ENCODE data around the gene CLDN12. TPM values are rescaled to one million over a fixed set of nuclear protein-coding genes. Genes with fewer than 3 reads are reported as not detected.
A peak's percentile ranks its signal among the peaks of the same experiment; 100 is the strongest.

The CLDN12 gene
- total RNA-seq, 1 donor: 39.8 TPM

- Histone ChIP-seq H3K9me3 (ENCODE audit: low read depth, low read length) (no peaks in the 10 kb centered on the region), H3K4me3 (ENCODE audit: insufficient read depth, low read length) (no peak overlapping the region), H3K4me1 (ENCODE audit: insufficient read depth, low read length) (peaks cover 27% of the 10 kb centered on the region), H3K79me2 (ENCODE audit: insufficient read depth, low read length) (no peaks in the 10 kb centered on the region), H3K27me3 (ENCODE audit: insufficient read depth, low read length) (no peaks in the 10 kb centered on the region), H4K20me1 (ENCODE audit: insufficient read depth, low read length) (no peaks in the 10 kb centered on the region), H2AFZ (ENCODE audit: low read length) (no peak overlapping the region), H3K36me3 (ENCODE audit: insufficient read depth, low read length) (peaks cover 13% of the 10 kb centered on the region), H3K4me2 (ENCODE audit: insufficient read depth, low read length) (no peak overlapping the region), H3K27ac (ENCODE audit: low read depth, low read length) (no peak overlapping the region)
- TF ChIP-seq CTCF (IDR thresholded peaks at IDR 0.05; ENCODE audit: extremely low read depth, low read depth, low read length): no peak
- DNase-seq (ENCODE audit: insufficient read length, low spot score, missing footprints): no peak
Observed at GRCh38 chr7:90387470-90388240, 15.6 kb upstream of the CLDN12 start.

GRCh38 chr7:90390926-90391325 lies 12.3 kb upstream of the CLDN12 start:
- Histone ChIP-seq H3K27ac (ENCODE audit: low read depth, low read length) (no peak overlapping the region), H2AFZ (ENCODE audit: low read length) (no peak overlapping the region), H3K4me3 (ENCODE audit: insufficient read depth, low read length) (no peak overlapping the region), H3K4me1 (ENCODE audit: insufficient read depth, low read length) (peaks cover 2% of the 10 kb centered on the region), H3K9me3 (ENCODE audit: low read depth, low read length) (no peaks in the 10 kb centered on the region), H3K79me2 (ENCODE audit: insufficient read depth, low read length) (no peaks in the 10 kb centered on the region), H3K27me3 (ENCODE audit: insufficient read depth, low read length) (no peaks in the 10 kb centered on the region), H3K4me2 (ENCODE audit: insufficient read depth, low read length) (no peak overlapping the region), H3K36me3 (ENCODE audit: insufficient read depth, low read length) (peaks cover 5% of the 10 kb centered on the region), H4K20me1 (ENCODE audit: insufficient read depth, low read length) (no peaks in the 10 kb centered on the region)
- TF ChIP-seq CTCF (IDR thresholded peaks at IDR 0.05; ENCODE audit: extremely low read depth, low read depth, low read length): no peak
- no peak for DNase-seq (ENCODE audit: insufficient read length, low spot score, missing footprints)

GRCh38 chr7:90391488-90391887 lies 11.8 kb upstream of the CLDN12 start:
- no peak overlapping the region for H2AFZ ChIP-seq (ENCODE audit: low read length)
- no peaks in the 10 kb centered on the region for H3K36me3 ChIP-seq (ENCODE audit: insufficient read depth, low read length)
- no peaks in the 10 kb centered on the region for H3K27me3 ChIP-seq (ENCODE audit: insufficient read depth, low read length)
- H3K9me3 ChIP-seq (ENCODE audit: low read depth, low read length): no peaks in the 10 kb centered on the region
- H3K4me3 ChIP-seq (ENCODE audit: insufficient read depth, low read length): no peak overlapping the region
- DNase-seq (ENCODE audit: insufficient read length, low spot score, missing footprints): no peak
- H4K20me1 ChIP-seq (ENCODE audit: insufficient read depth, low read length): no peaks in the 10 kb centered on the region
- H3K27ac ChIP-seq (ENCODE audit: low read depth, low read length): no peak overlapping the region
- H3K4me1 ChIP-seq (ENCODE audit: insufficient read depth, low read length): peaks cover 2% of the 10 kb centered on the region
- TF ChIP-seq CTCF (IDR thresholded peaks at IDR 0.05; ENCODE audit: extremely low read depth, low read depth, low read length): no peak
- no peak overlapping the region for H3K4me2 ChIP-seq (ENCODE audit: insufficient read depth, low read length)
- H3K79me2 ChIP-seq (ENCODE audit: insufficient read depth, low read length): no peaks in the 10 kb centered on the region

- H3K4me2 ChIP-seq (ENCODE audit: insufficient read depth, low read length): no peak overlapping the region
- H2AFZ ChIP-seq (ENCODE audit: low read length): no peak overlapping the region
- DNase-seq (ENCODE audit: insufficient read length, low spot score, missing footprints): peak; percentile 65
- H4K20me1 ChIP-seq (ENCODE audit: insufficient read depth, low read length): no peaks in the 10 kb centered on the region
- H3K36me3 ChIP-seq (ENCODE audit: insufficient read depth, low read length): no peaks in the 10 kb centered on the region
- H3K79me2 ChIP-seq (ENCODE audit: insufficient read depth, low read length): no peaks in the 10 kb centered on the region
- H3K9me3 ChIP-seq (ENCODE audit: low read depth, low read length): no peaks in the 10 kb centered on the region
- TF ChIP-seq CTCF (IDR thresholded peaks at IDR 0.05; ENCODE audit: extremely low read depth, low read depth, low read length): no peak
- H3K27me3 ChIP-seq (ENCODE audit: insufficient read depth, low read length): no peaks in the 10 kb centered on the region
- H3K27ac ChIP-seq (ENCODE audit: low read depth, low read length): no peak overlapping the region
- H3K4me3 ChIP-seq (ENCODE audit: insufficient read depth, low read length): no peak overlapping the region
- no peaks in the 10 kb centered on the region for H3K4me1 ChIP-seq (ENCODE audit: insufficient read depth, low read length)
Observed at GRCh38 chr7:90396420-90396819, 6.8 kb upstream of the CLDN12 start.

All from osteoblast (primary cell).